Adipose tissue (tissue), 3 donors: ENCODE results near the gene AFAP1. TPM values are rescaled to one million over a fixed set of nuclear protein-coding genes. Genes with fewer than 3 reads are reported as not detected.

Source experiments
- H3K27ac ChIP-seq: one replicate; pipeline ENCODE4 v1.5.1; 2013; ENCODE audit warnings: low read depth, low read length
- WGBS, 3 donors: extraction: QIAGEN DNeasy Blood & Tissue Kit; methylation state at CpG; one replicate each; pipeline ENCODE4 v1.1.7; 2013; 5-methylcytosine and 5-hydroxymethylcytosine counted together
- polyA plus RNA-seq, 3 donors: library from polyadenylated mRNA; stranded (reverse); fragments of 200-250 nt; gene quantifications; one replicate each; pipeline ENCODE4 v1.2.3, GENCODE V29; 2013
- donor health status: healthy with polysubstance abuse.
- donor health status: Bipolar disorder and iron deficiency.
- donor health status: healthy.

Gene AFAP1
- polyA plus RNA-seq, 3 donors = 3.4 to 11.8 (median 10.9) TPM

GRCh38 chr4:7863911-7864681 is 75.6 kb downstream of the AFAP1 start:
- WGBS, 3 donors = 89 to 96% (median 94%) methylated on average over 4 of the region's 4 CpGs
- no peak overlapping the region for H3K27ac ChIP-seq

DNA sequence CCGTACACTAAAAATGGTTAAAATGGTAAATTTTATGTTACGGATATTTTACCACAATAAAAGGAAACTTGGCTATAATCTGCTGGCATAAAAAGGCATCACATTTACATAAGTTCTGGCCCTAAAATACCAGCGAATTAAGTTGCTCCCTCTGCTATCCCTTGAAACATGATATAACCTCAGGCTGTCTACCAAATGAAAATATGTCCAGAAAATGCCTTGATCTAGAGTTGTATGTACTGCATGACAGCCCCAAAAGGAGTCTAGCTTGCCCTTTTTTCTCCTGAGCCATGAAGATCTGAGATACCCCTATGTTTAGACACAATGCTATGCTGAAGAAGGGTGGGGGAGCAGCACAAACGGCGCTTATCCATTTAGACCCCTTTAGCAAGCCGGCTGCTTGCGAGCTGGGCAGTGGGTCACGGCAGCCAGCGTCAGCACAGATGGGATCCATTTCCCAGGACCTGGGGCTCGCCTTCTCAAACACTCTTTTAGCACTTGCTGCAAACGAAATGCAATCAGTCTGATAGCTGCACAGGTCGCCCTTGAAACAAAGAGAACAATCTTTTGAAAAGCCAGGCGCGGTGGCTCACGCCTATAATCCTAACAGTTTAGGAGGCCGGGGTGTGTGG is 77.0 kb downstream of the AFAP1 start:
- no peak overlapping the region for H3K27ac ChIP-seq
- WGBS, 3 donors = 81 to 90% (median 86%) methylated on average over 16 of the region's 16 CpGs

DNA sequence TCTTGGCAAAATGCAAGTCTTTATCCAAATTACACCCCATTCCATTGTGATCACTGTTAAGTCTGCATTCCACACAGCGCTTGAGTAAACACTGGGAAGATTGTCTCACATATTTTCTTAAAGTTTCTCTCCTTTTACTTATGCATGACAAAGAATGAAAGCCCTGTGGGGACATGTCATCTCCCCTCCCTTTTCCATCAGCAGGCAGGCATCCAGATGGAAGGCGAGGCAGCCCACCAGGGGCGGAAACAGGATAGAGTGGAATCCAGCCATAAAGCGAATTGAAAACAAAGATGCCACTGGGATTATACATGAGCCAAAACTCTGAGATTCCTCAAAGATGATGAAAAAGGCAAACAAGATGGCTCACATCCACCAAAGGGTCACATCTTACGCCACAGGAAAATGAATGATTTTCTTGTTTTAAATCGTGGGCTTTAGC is 78.2 kb downstream of the AFAP1 start:
- 42 to 76% (median 53%) methylated on average over 6 of the region's 6 CpGs for WGBS, 3 donors
- no peak overlapping the region for H3K27ac ChIP-seq

DNA sequence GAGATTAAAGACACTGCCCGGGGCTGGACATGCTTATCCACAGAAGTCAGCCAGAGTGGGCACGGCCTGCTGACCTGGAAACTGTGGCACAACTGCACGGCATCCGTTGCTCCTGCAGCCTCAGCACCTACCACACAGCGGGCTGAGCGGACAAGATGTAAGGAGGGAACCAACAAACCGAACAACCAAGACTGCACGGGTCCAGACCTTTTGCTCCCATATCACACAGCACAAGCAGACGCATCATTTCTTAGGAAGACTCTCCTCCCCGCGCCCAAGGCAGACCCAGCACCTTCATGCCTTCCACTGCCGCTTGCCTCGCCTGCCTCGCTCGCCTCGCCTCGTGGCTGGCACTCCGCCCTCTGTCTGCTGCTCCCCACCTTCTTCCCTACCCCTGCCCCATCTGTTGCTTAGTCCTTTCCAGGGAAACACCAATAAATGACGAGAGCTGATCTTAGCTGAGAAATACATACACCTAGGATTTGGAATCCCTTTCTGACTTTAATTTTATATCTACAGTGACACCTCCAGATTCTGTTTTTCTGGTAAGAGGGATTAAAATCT is 79.0 kb downstream of the AFAP1 start:
- no peak overlapping the region for H3K27ac ChIP-seq
- 91 to 93% (median 92%) methylated on average over 19 of the region's 19 CpGs for WGBS, 3 donors

DNA sequence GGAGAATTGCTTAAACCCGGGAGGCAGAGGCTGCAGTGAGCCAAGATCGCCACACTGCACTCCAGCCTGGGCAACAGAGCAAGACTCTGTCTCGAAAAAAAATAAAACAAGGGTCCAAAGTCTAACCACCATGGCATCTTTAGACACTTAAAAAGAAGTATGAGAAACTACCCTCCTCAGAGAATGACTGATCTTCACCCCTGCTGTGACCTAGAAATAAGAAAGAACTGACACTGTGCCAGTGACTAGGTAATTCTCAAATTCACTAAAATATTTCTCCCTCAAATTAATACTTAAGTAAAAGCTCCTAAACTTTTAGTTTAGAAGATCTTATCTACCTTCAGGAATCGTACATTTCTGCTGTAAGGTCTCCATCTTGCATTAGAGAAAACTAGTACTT is 80.3 kb downstream of the AFAP1 start:
- WGBS, 3 donors = 73 to 89% (median 74%) methylated on average over 4 of the region's 4 CpGs
- no peak overlapping the region for H3K27ac ChIP-seq

DNA sequence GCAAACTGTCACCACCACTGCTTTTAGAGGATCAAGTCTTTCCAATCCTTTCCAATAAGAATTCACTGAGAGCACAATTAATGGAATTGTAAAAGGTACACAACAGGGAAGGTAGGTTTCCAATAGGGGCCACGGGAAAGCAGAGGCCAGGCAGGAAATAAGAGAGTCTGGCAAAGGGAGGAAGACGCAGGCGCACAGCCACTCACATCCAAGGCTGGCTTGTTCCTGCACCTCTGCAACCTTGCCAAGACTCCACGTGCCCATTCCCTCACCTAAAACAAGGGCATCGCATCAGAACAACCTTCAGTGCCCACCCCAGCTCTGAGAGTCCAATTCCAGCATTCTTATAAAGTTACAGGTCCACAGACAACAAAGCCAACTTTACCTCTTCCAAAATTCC is 81.2 kb downstream of the AFAP1 start:
- WGBS, 3 donors = 67 to 75% (median 72%) methylated on average over 5 of the region's 5 CpGs
- H3K27ac ChIP-seq = no peak overlapping the region

DNA sequence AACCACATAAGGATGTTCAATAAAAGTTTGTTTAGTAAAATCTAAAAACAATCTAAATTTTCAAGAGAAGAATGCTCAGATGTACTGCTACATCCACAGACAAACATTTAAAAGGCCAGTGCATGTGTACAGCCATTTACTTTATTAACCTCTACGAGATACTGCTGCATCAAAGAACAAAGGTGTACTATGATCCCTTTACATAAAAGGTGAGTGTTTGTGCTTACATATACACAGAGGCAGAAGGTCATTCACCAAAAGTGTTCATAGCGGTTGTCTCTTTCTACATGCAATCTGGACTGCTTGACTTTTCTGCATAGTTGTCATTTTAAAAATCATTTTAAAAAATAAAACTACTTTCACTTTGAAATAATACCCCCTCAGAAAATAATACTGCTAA is 81.7 kb downstream of the AFAP1 start:
- H3K27ac ChIP-seq = no peak overlapping the region
- WGBS, 3 donors = 49 to 72% (median 60%) methylated on average over 2 of the region's 2 CpGs

DNA sequence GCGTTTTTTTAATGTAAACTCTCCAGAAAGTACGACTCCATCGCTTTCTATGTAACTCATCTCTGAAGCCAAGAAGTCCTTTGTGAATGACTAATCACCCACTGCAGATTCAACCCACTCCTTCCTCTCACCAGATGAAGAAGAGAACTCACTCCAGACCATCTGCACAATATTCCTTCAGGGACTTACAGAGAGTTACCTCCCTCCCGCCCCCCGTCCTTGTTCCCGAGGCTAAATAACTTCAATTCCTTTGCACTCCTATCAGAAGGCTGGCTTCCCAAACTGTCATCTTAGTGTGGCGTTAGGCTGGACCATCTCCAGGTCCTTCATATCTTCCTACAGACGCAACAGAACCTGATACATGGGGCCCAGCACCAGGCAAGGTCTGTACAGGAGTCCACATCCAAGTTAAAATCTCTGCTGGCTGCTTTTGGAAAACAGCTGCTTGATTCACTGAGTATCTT is 82.4 kb downstream of the AFAP1 start:
- WGBS, 3 donors = 41 to 58% (median 51%) methylated on average over 8 of the region's 8 CpGs

DNA sequence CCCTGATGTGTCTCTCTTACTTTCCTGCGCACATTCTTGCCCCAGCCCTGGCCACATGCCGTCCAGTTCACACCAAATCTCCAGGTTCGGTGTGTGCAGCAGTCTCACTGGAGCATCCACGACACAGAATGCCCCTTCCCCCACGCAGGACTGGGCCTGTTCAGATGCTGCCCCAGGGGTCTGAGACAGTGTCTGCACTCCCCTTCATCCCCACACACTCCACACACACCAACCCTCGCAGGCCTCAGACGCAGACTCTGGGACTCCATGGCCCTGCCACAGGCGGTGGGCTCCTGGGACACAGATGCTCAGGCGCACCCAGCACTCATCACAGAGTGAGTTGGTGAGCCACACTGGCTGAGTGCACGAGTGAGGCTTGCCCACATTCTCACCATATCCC is 83.9 kb downstream of the AFAP1 start:
- 86 to 91% (median 91%) methylated on average over 10 of the region's 10 CpGs for WGBS, 3 donors
- no peak overlapping the region for H3K27ac ChIP-seq

More for the DNA sequence above, 82.4 kb downstream of the AFAP1 start:
- no peak overlapping the region for H3K27ac ChIP-seq

- WGBS, 3 donors = 76 to 80% (median 77%) methylated on average over 9 of the region's 9 CpGs
- H3K27ac ChIP-seq = no peak overlapping the region
These were observed 84.8 kb downstream of the AFAP1 start for GRCh38 chr4:7854697-7855370.

GRCh38 chr4:7854216-7854615 is 85.4 kb downstream of the AFAP1 start:
- WGBS, 3 donors = 77 to 87% (median 83%) methylated on average over 9 of the region's 9 CpGs
- H3K27ac ChIP-seq = no peak overlapping the region

DNA sequence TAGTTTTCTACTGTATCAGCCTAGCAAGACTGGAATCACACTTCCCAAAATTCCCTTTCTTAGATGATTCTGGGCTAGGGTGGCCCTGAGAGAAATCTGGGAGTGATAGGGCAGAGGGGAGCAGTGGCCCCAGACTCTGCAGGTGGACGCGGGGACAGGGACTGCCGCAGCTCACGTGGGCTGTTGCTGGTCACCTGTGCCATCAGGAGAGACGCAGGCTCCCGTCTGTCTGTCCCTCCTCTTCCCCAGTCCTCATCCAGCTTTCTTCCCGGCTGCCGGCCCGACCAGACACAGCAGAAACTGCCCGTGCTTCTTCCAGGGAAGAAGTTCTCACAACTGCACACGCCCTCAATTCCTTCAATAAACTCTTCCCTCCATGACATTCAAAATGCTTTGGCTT is 86.4 kb downstream of the AFAP1 start:
- 95 to 96% (median 96%) methylated on average over 11 of the region's 11 CpGs for WGBS, 3 donors
- no peak overlapping the region for H3K27ac ChIP-seq

DNA sequence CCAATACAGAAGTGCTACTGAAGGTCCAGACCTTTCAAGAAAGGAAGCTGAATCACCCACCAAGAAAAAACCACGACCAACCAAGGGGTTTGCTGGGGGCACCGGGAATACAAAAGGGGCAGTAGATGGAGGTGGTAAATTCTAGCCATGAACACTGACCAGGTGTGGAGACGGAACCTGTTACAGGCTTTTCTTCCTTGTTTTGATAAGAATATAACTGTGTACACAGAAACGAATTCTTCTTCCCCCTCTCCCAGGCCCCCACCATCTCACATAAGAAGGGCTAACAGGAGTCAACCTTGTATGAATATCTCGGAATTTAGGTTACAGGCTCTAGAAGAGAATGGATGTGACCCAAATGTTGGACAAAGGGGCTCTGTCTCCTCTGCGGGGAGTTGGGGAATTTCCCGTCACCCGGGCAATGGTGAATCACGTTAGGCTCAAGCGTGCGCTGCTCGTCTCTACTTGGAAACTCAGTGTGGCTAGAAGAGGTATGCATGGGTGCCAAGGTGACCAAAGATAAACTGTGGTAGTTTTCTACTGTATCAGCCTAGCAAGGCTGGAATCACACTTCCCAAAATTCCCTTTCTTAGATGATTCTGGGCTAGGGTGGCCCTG is 87.0 kb downstream of the AFAP1 start:
- no peak overlapping the region for H3K27ac ChIP-seq
- 69 to 77% (median 74%) methylated on average over 12 of the region's 12 CpGs for WGBS, 3 donors

GRCh38 chr4:7850489-7850888 is 89.2 kb downstream of the AFAP1 start:
- 89 to 93% (median 90%) methylated on average over 11 of the region's 11 CpGs for WGBS, 3 donors
- H3K27ac ChIP-seq = no peak overlapping the region

GRCh38 chr4:7847206-7847605 is 92.5 kb downstream of the AFAP1 start:
- no peak overlapping the region for H3K27ac ChIP-seq
- WGBS, 3 donors = 89 to 97% (median 89%) methylated on average over 6 of the region's 6 CpGs

GRCh38 chr4:7845493-7846128 is 94.0 kb downstream of the AFAP1 start:
- H3K27ac ChIP-seq = no peak overlapping the region
- 82 to 86% (median 86%) methylated on average over 13 of the region's 13 CpGs for WGBS, 3 donors

DNA sequence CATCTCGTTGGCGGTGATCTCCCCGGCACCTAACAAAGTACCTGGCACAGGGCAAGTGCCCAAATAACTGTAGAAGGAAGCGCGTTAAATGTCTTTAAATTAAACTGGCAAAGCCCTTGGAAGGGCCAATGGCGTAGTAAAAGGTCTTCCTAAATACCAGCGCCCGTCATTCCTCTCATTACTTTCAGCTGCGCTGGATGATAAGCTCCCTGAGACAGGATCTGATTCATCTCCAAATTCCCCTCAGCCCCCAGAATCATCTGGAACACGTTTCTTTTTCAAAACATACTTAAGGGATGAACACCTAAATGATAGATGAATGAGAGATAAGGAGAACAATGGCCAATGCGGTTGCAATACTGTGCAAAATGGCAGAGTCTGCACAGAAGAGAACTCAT is 95.1 kb downstream of the AFAP1 start:
- WGBS, 3 donors = 67 to 74% (median 71%) methylated on average over 11 of the region's 11 CpGs
- H3K27ac ChIP-seq = no peak overlapping the region
